HG02938 (cell line): ENCODE results near the gene TAF6L.
"Not testable (repeated sequence)": the region's sequence is repeated elsewhere in the genome, so short reads cannot be mapped to it uniquely, and the experiment has no call there.

Source experiments
- ATAC-seq: cut with Tn5 transposase; IDR thresholded peaks from one replicate; pipeline ENCODE4 v1.9.1; 2021; ENCODE audit warnings: mild to moderate bottlenecking, moderate library complexity; ENCODE audit not compliant: unreplicated experiment

The TAF6L gene

GRCh38 chr11:62805076-62805892, 34.1 kb downstream of the TAF6L start, which contains the start of gene NXF1:
Gene NXF1 (minus strand): TSS chr11:62805440. CDS start chr11:62805356, 84 bp downstream.
- ATAC-seq: peak; percentile 80

- ATAC-seq: no peak
These were observed 34.8 kb downstream of the TAF6L start for GRCh38 chr11:62805961-62806441.

GRCh38 chr11:62806611-62807121, 35.5 kb downstream of the TAF6L start:
- no peak for ATAC-seq

- ATAC-seq: no peak
These were observed 39.6 kb downstream of the TAF6L start for GRCh38 chr11:62810748-62811147.

- ATAC-seq: no peak
These were observed 40.5 kb downstream of the TAF6L start for GRCh38 chr11:62811659-62812058.

GRCh38 chr11:62816557-62816956, 45.4 kb downstream of the TAF6L start:
- ATAC-seq: no peak

GRCh38 chr11:62817129-62817528, 45.9 kb downstream of the TAF6L start:
- no peak for ATAC-seq

- ATAC-seq: no peak
These were observed 52.5 kb downstream of the TAF6L start for GRCh38 chr11:62823677-62824076.

GRCh38 chr11:62828130-62828529, 56.9 kb downstream of the TAF6L start:
- ATAC-seq: not testable (repeated sequence)

GRCh38 chr11:62830904-62831519, 59.8 kb downstream of the TAF6L start:
- ATAC-seq: no peak

GRCh38 chr11:62831520-62832335, 60.5 kb downstream of the TAF6L start, which contains the start of gene STX5:
Gene STX5 (minus strand): TSS chr11:62832051. CDS start chr11:62831243, 808 bp downstream.
- peak; percentile 75 for ATAC-seq

GRCh38 chr11:62832336-62833234, 61.4 kb downstream of the TAF6L start, which contains the start of gene TEX54:
Gene TEX54 (minus strand): TSS chr11:62832841.
- ATAC-seq: peak; percentile 4

GRCh38 chr11:62835336-62835735, 64.1 kb downstream of the TAF6L start:
- ATAC-seq: no peak
